Adrenal gland (tissue), 5 donors: ENCODE data around the gene BPHL.

ENCODE experiments used
- CTCF ChIP-seq, 6 experiments: fragments of 450-650 bp in 4 of 6; fragments of 200-600 bp in 2 of 6; sonication (generic) in 1 of 6; IDR thresholded peaks; 1 replicate in 5 of 6; 2 replicates in 1 of 6; pipeline versions ENCODE4 v1.5.1 to v1.8.0; 2016 to 2021; ENCODE audit warnings: antibody characterized with exemption in 6 of 6, mild to moderate bottlenecking in 2 of 6, moderate library complexity in 1 of 6
- POLR2A ChIP-seq, 2 donors: fragments of 450-650 bp; IDR thresholded peaks; one replicate each; pipeline ENCODE4 v1.6.1; 2017; ENCODE audit warnings: antibody characterized with exemption in 2 of 2, mild to moderate bottlenecking in 2 of 2, moderate library complexity in 1 of 2
- donor health status: DM: no; HTN: no; CAD: no.

- no peak for TF ChIP-seq CTCF (IDR thresholded peaks at IDR 0.05)
- no peak for TF ChIP-seq POLR2A (IDR thresholded peaks at IDR 0.05)
Observed at GRCh38 chr6:3201388-3201787, 82.9 kb downstream of the BPHL start.
